ENCODE measurements around the gene CAMTA2. TPM values are rescaled to one million over a fixed set of nuclear protein-coding genes. Genes with fewer than 3 reads are reported as not detected.

CAMTA2 gene
- total and polyA plus RNA-seq, 7 donors, result 30.3 to 60.8 (median 48.4) TPM

- TF ChIP-seq CTCF (IDR thresholded peaks at IDR 0.05), result no peak
- ATAC-seq, result no peak
- no peak for DNase-seq
- intact Hi-C loops (cut with DNase I), result no loop called here
- H3K4me1 ChIP-seq, result peaks cover 41% of the 10 kb centered on the region
- WGBS, 3 donors, result 6 to 27% (median 24%) methylated on average over 3 to 4 of the region's 4 CpGs
- peak overlapping the region; percentile 97 for H3K4me3 ChIP-seq
- no peaks in the 10 kb centered on the region for H3K27me3 ChIP-seq (ENCODE audit: insufficient read depth in 3 of 3, low read length in 2 of 3)
- peak overlapping the region; percentile 96 for H3K27ac ChIP-seq
- peaks cover 0 to 51% of the 10 kb centered on the region in 2 donors for H3K36me3 ChIP-seq (ENCODE audit: insufficient read depth in 1 of 2, low read depth in 1 of 2)
- no peaks in the 10 kb centered on the region for H3K9me3 ChIP-seq
Observed at GRCh38 chr17:4945944-4946280, 41.6 kb downstream of the CAMTA2 start.

- peak overlapping the region; percentile 97 for H3K4me3 ChIP-seq
- peaks cover 36% of the 10 kb centered on the region for H3K4me1 ChIP-seq
- peak; percentile 86 to 90 for DNase-seq
- peak overlapping the region; percentile 96 for H3K27ac ChIP-seq
- H3K9me3 ChIP-seq, result no peaks in the 10 kb centered on the region
- intact Hi-C loops (cut with DNase I), result no loop called here
- no peaks in the 10 kb centered on the region for H3K27me3 ChIP-seq (ENCODE audit: insufficient read depth in 3 of 3, low read length in 2 of 3)
- no peak for TF ChIP-seq CTCF (IDR thresholded peaks at IDR 0.05)
- 23 to 35% (median 23%) methylated on average over 7 of the region's 7 CpGs for WGBS, 3 donors
- H3K36me3 ChIP-seq (ENCODE audit: insufficient read depth in 1 of 2, low read depth in 1 of 2), result peaks cover 0 to 51% of the 10 kb centered on the region in 2 donors
- ATAC-seq, result peak; percentile 48 to 62 (median 58)
Observed at GRCh38 chr17:4945176-4945943, 42.1 kb downstream of the CAMTA2 start.

- H3K4me1 ChIP-seq, result peaks cover 33% of the 10 kb centered on the region
- H3K4me3 ChIP-seq, result peak overlapping the region; percentile 97
- intact Hi-C loops (cut with DNase I), result loop anchor here (5.0 kb wide), 3 partner anchors 37 to 53 kb away; partner anchors contain the start of genes CAMTA2 (in 1 of the 2), INCA1 (in 1 of the 2) and KIF1C (in 1 of the 2)
- DNase-seq, result peak in 1 of 2 donors; percentile 48
- peaks cover 0 to 51% of the 10 kb centered on the region in 2 donors for H3K36me3 ChIP-seq (ENCODE audit: insufficient read depth in 1 of 2, low read depth in 1 of 2)
- H3K9me3 ChIP-seq, result no peaks in the 10 kb centered on the region
- no peak for ATAC-seq
- 60 to 61% (median 61%) methylated on average over 8 of the region's 8 CpGs for WGBS, 3 donors
- TF ChIP-seq CTCF (IDR thresholded peaks at IDR 0.05), result no peak
- no peaks in the 10 kb centered on the region for H3K27me3 ChIP-seq (ENCODE audit: insufficient read depth in 3 of 3, low read length in 2 of 3)
- peak overlapping the region; percentile 96 for H3K27ac ChIP-seq
Observed at GRCh38 chr17:4944554-4945175, 42.8 kb downstream of the CAMTA2 start.

GRCh38 chr17:4944163-4944553, 43.3 kb downstream of the CAMTA2 start:
- Histone ChIP-seq H3K27me3 (ENCODE audit: insufficient read depth in 3 of 3, low read length in 2 of 3) (no peaks in the 10 kb centered on the region), H3K9me3 (no peaks in the 10 kb centered on the region), H3K4me3 (no peak overlapping the region), H3K4me1 (peaks cover 33% of the 10 kb centered on the region), H3K36me3 (ENCODE audit: insufficient read depth in 1 of 2, low read depth in 1 of 2) (peaks cover 0 to 51% of the 10 kb centered on the region in 2 donors), H3K27ac (peak overlapping the region; percentile 96)
- 45 to 61% (median 50%) methylated on average over 2 to 3 of the region's 3 CpGs for whole genome bisulfite sequencing, 3 donors
- TF ChIP-seq CTCF (IDR thresholded peaks at IDR 0.05), result no peak
- ATAC-seq (no peak), DNase-seq (peak in 1 of 2 donors; percentile 39)
- intact Hi-C loops (cut with DNase I), result loop anchor here (5.0 kb wide), 3 partner anchors 37 to 53 kb away; partner anchors contain the start of genes CAMTA2 (in 1 of the 2), INCA1 (in 1 of the 2) and KIF1C (in 1 of the 2)
